ENCODE data around the gene FHAD1. TPM values are rescaled to one million over a fixed set of nuclear protein-coding genes. Genes with fewer than 3 reads are reported as not detected.

The FHAD1 gene
- total and polyA plus RNA-seq, 2 donors (not counting 3 experiments of a cell fraction or from before 2014, with no cell fraction given) = 0.04 to 0.69 TPM

DNA sequence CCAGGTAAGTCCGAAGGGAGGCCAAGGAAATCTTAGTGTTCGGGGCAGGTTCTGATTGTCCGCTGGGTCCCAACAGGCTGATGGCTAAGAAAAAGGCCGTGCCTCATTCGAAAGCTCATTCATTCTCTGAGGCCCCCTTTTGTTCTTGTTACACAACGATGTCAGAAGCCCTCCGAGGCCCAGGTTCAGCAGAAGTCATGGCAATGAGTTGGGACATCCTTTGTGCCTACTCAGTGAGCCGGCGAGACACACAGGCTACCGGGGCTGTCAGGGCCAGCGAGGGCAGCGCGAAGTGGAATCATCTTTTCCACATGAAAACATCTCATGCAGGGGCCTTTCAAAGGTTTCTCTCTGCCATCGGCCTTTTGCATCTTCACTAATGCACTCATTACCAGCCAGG is 113.7 kb downstream of the FHAD1 start:
- dilution Hi-C loops (cut with MboI; ENCODE audit: extremely low pct_ligation_motif_present, low sequenced_read_pairs) = no loop called here
- Histone ChIP-seq H4K20me1 (replicated peaks; ENCODE audit: control insufficient read depth, extremely low read depth, insufficient read depth, low read length) (no peaks in the 10 kb centered on the region), H3K9me1 (replicated peaks; ENCODE audit: control insufficient read depth, extremely low read depth, insufficient read depth, low read length) (no peaks in the 10 kb centered on the region), H3K79me2 (ENCODE audit: control insufficient read depth, insufficient read depth, low read length) (no peaks in the 10 kb centered on the region), H3K9ac (replicated peaks; ENCODE audit: extremely low read depth, insufficient read depth, low read length) (no peak overlapping the region), H3K4me3 (replicated peaks in 1 of 3; ENCODE audit: insufficient read depth in 1 of 3, low read depth in 1 of 3, low read length in 3 of 3) (no peak overlapping the region), H3K4me1 (ENCODE audit: control insufficient read depth, extremely low read depth, insufficient read depth, low read length) (peaks cover 5% of the 10 kb centered on the region), H3K4me2 (ENCODE audit: insufficient read depth, low read length) (no peak overlapping the region), H3K36me3 (ENCODE audit: control insufficient read depth in 2 of 2, extremely low read depth in 1 of 2, insufficient read depth in 2 of 2, low read length in 2 of 2) (no peaks in the 10 kb centered on the region), H2AFZ (ENCODE audit: low read depth, low read length) (no peak overlapping the region), H3K27ac (ENCODE audit: insufficient read depth, low read depth, low read length) (no peak overlapping the region), H3K27me3 (ENCODE audit: control insufficient read depth in 2 of 2, insufficient read depth in 2 of 2, low read length in 2 of 2) (no peaks in the 10 kb centered on the region), H3K9me3 (replicated peaks; ENCODE audit: control insufficient read depth, insufficient read depth, low read length) (no peaks in the 10 kb centered on the region)
- no TSS peak for BruUV-seq (replicated peaks)
- TF ChIP-seq POLR2A (IDR thresholded peaks at IDR 0.05; ENCODE audit: low read depth, low read length) (no peak), GATA2 (IDR thresholded peaks at IDR 0.05; ENCODE audit: insufficient read depth, insufficient read length, low read depth, low read length) (no peak), MYC (IDR thresholded peaks at IDR 0.05; ENCODE audit: low read depth, low read length) (no peak)
- TF ChIP-seq, protein P1, sequence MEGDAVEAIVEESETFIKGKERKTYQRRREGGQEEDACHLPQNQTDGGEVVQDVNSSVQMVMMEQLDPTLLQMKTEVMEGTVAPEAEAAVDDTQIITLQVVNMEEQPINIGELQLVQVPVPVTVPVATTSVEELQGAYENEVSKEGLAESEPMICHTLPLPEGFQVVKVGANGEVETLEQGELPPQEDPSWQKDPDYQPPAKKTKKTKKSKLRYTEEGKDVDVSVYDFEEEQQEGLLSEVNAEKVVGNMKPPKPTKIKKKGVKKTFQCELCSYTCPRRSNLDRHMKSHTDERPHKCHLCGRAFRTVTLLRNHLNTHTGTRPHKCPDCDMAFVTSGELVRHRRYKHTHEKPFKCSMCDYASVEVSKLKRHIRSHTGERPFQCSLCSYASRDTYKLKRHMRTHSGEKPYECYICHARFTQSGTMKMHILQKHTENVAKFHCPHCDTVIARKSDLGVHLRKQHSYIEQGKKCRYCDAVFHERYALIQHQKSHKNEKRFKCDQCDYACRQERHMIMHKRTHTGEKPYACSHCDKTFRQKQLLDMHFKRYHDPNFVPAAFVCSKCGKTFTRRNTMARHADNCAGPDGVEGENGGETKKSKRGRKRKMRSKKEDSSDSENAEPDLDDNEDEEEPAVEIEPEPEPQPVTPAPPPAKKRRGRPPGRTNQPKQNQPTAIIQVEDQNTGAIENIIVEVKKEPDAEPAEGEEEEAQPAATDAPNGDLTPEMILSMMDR (IDR thresholded peaks at IDR 0.05; ENCODE audit: extremely low read depth in 1 of 2, insufficient read depth in 1 of 2, low read depth in 1 of 2, low read length in 2 of 2) = no peak
- ChIA-PET POLR2A (no interaction called here), CTCF (interaction anchor here (1.8 kb wide), 1 partner anchor 37 kb away, joined by 5 read pairs; no protein-coding TSS in a partner anchor)
- DNase-seq (ENCODE audit: low read depth, low spot score) (no peak), FAIRE-seq (no peak)
- intact Hi-C loops (cut with micrococcal nuclease) = no loop called here

DNA sequence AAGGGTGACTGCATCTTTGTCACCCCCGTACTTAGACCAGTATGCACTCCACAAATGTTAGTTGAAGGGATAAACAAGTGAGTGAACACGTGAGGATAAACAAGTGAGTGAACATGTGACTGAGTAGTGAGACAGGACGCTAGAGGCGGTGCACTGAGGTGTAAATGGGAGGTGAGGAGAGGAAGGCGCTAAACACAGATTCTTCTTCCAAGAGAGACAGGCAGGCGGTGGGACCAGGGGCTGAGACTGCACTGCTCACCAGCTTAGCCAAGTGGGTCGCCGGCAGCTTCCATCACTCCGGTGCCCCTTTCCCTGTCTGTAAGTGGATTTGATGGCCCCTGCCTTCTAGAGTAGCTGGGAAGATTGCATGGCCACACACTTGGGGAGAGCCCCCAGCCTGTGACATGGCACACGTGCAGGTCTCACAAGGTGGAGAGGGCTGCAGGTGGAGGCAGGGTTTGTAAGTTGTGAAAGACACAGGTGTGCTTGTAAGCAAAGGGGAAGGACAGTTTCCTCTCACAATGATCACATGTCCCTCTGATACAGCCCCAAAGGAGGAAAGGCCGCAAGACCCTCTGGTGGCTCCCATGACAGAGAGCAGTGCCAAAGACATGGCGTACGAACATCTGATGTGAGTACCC is 115.2 kb downstream of the FHAD1 start:
- ChIA-PET CTCF (interaction anchor here (1.8 kb wide), 1 partner anchor 39 kb away, joined by 5 read pairs; no protein-coding TSS in a partner anchor), POLR2A (no interaction called here)
- Histone ChIP-seq H3K9me3 (replicated peaks; ENCODE audit: control insufficient read depth, insufficient read depth, low read length) (no peaks in the 10 kb centered on the region), H2AFZ (ENCODE audit: low read depth, low read length) (no peak overlapping the region), H3K9ac (replicated peaks; ENCODE audit: extremely low read depth, insufficient read depth, low read length) (no peak overlapping the region), H3K4me2 (ENCODE audit: insufficient read depth, low read length) (no peak overlapping the region), H3K27me3 (ENCODE audit: control insufficient read depth in 2 of 2, insufficient read depth in 2 of 2, low read length in 2 of 2) (no peaks in the 10 kb centered on the region), H3K27ac (ENCODE audit: insufficient read depth, low read depth, low read length) (no peak overlapping the region), H3K4me1 (ENCODE audit: control insufficient read depth, extremely low read depth, insufficient read depth, low read length) (peaks cover under 1% of the 10 kb centered on the region), H3K36me3 (ENCODE audit: control insufficient read depth in 2 of 2, extremely low read depth in 1 of 2, insufficient read depth in 2 of 2, low read length in 2 of 2) (no peaks in the 10 kb centered on the region), H3K4me3 (replicated peaks in 1 of 3; ENCODE audit: insufficient read depth in 1 of 3, low read depth in 1 of 3, low read length in 3 of 3) (no peak overlapping the region), H3K79me2 (ENCODE audit: control insufficient read depth, insufficient read depth, low read length) (no peaks in the 10 kb centered on the region), H3K9me1 (replicated peaks; ENCODE audit: control insufficient read depth, extremely low read depth, insufficient read depth, low read length) (no peaks in the 10 kb centered on the region), H4K20me1 (replicated peaks; ENCODE audit: control insufficient read depth, extremely low read depth, insufficient read depth, low read length) (no peaks in the 10 kb centered on the region)
- DNase-seq (ENCODE audit: low read depth, low spot score) (no peak), FAIRE-seq (no peak)
- BruUV-seq (replicated peaks) = no TSS peak
- intact Hi-C loops (cut with micrococcal nuclease) = no loop called here
- TF ChIP-seq POLR2A (IDR thresholded peaks at IDR 0.05; ENCODE audit: low read depth, low read length) (no peak), FOS (IDR thresholded peaks at IDR 0.05; ENCODE audit: borderline replicate concordance, insufficient read depth, low read length) (no peak), GATA2 (IDR thresholded peaks at IDR 0.05; ENCODE audit: insufficient read depth, insufficient read length, low read depth, low read length) (no peak), JUN (IDR thresholded peaks at IDR 0.05; ENCODE audit: borderline replicate concordance, insufficient read depth, insufficient read length, low read depth) (no peak), POLR2AphosphoS5 (IDR thresholded peaks at IDR 0.05; ENCODE audit: insufficient read depth, low read depth, low read length) (no peak), MYC (IDR thresholded peaks at IDR 0.05; ENCODE audit: low read depth, low read length) (no peak), EZH2 (IDR thresholded peaks at IDR 0.05; ENCODE audit: borderline replicate concordance, low read depth, low read length, severe bottlenecking) (no peak)
- TF ChIP-seq, protein P2, sequence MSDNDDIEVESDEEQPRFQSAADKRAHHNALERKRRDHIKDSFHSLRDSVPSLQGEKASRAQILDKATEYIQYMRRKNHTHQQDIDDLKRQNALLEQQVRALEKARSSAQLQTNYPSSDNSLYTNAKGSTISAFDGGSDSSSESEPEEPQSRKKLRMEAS (IDR thresholded peaks at IDR 0.05; ENCODE audit: insufficient read depth, insufficient read length) = no peak
- TF ChIP-seq, protein P1 (IDR thresholded peaks at IDR 0.05; ENCODE audit: extremely low read depth in 1 of 2, insufficient read depth in 1 of 2, low read depth in 1 of 2, low read length in 2 of 2) = no peak
- dilution Hi-C loops (cut with MboI; ENCODE audit: extremely low pct_ligation_motif_present, low sequenced_read_pairs) = no loop called here

All from endothelial cell of umbilical vein (primary cell).